SK-N-SH (cell line): ENCODE data around the gene KCND3. TPM values are rescaled to one million over a fixed set of nuclear protein-coding genes. Genes with fewer than 3 reads are reported as not detected.

Source experiments
- CTCF ChIA-PET: fragments of 300-600, 350-600 bp; formaldehyde crosslinking; extraction: SDS; loops from one replicate; lab custom pipeline; 2021; lab: Yijun Ruan, JAX
- POLR2A ChIA-PET: fragments of 350-600 bp; sonication (Branson Sonifier 250); formaldehyde crosslinking; extraction: SDS; loops from one replicate; lab custom pipeline; 2020; ENCODE audit warnings: antibody characterized with exemption, inconsistent platforms; lab: Yijun Ruan, JAX
- DNase-seq: peaks from one replicate; pipeline ENCODE4 v3.0.0; 2012
- H2AFZ ChIP-seq: fragments of 200-600 bp; sonication (generic); 2 replicates; pipeline ENCODE4 v1.8.1; 2016; ENCODE audit warnings: antibody characterized with exemption, mild to moderate bottlenecking, low read depth
- H3F3A ChIP-seq: fragments of 200-600 bp; sonication (generic); replicated peaks from 2 replicates; pipeline ENCODE3; 2016; ENCODE audit warnings: antibody characterized with exemption, mild to moderate bottlenecking; ENCODE audit not compliant: insufficient read depth
- H3K27ac ChIP-seq, 2 experiments: fragments of 200-500 bp in 1 of 2; fragments of 200-600 bp in 1 of 2; sonication (Bioruptor generic) in 1 of 2; sonication (generic), shearing (Covaris generic) in 1 of 2; 2 replicates each; pipeline versions ENCODE4 v1.5.1 to v1.6.1; 2014 to 2016; ENCODE audit warnings: low read depth in 2 of 2, inconsistent platforms in 1 of 2, low read length in 1 of 2, mild to moderate bottlenecking in 1 of 2, mixed read lengths in 1 of 2
- H3K27me3 ChIP-seq: fragments of 200-600 bp; sonication (generic), shearing (Covaris generic); 2 replicates; pipeline ENCODE4 v1.6.1; 2016; ENCODE audit warnings: mixed run types; ENCODE audit not compliant: insufficient read depth
- H3K36me3 ChIP-seq, 2 experiments: fragments of 200-500 bp in 1 of 2; fragments of 200-600 bp in 1 of 2; sonication (Bioruptor generic) in 1 of 2; sonication (generic) in 1 of 2; replicated peaks in 1 of 2; 2 replicates each; pipeline versions ENCODE3 to v1.5.1; 2014 to 2016; ENCODE audit warnings: low read length in 1 of 2, mild to moderate bottlenecking in 1 of 2; ENCODE audit not compliant: insufficient read depth in 2 of 2, control insufficient read depth in 1 of 2
- H3K4me1 ChIP-seq, 2 experiments: fragments of 200-500 bp in 1 of 2; fragments of 200-600 bp in 1 of 2; sonication (Bioruptor generic) in 1 of 2; sonication (generic), shearing (Covaris generic) in 1 of 2; 2 replicates each; pipeline versions ENCODE4 v1.5.1 to v1.6.1; 2014 to 2016; ENCODE audit warnings: low read depth in 1 of 2, low read length in 1 of 2, mixed run types in 1 of 2; ENCODE audit not compliant: insufficient read depth in 2 of 2, control insufficient read depth in 1 of 2
- H3K4me2 ChIP-seq: fragments of 200-600 bp; sonication (generic), shearing (Covaris generic); 2 replicates; pipeline ENCODE4 v1.6.1; 2017; ENCODE audit warnings: mixed run types
- H3K4me3 ChIP-seq, 2 experiments: fragments of 200-500 bp in 1 of 2; fragments of 200-600 bp in 1 of 2; sonication (Bioruptor generic) in 1 of 2; sonication (generic), shearing (Covaris generic) in 1 of 2; 2 replicates each; pipeline versions ENCODE4 v1.5.1 to v1.8.1; 2014 to 2016; ENCODE audit warnings: low read depth in 2 of 2, inconsistent platforms in 1 of 2, low read length in 1 of 2, mild to moderate bottlenecking in 1 of 2, mixed read lengths in 1 of 2, moderate library complexity in 1 of 2
- H3K79me2 ChIP-seq: fragments of 200-600 bp; sonication (generic); 2 replicates; pipeline ENCODE4 v1.8.1; 2017; ENCODE audit warnings: mild to moderate bottlenecking; ENCODE audit not compliant: insufficient read depth
- H3K9ac ChIP-seq: fragments of 200-600 bp; sonication (generic); 2 replicates; pipeline ENCODE4 v1.6.1; 2017; ENCODE audit warnings: mixed run types
- H3K9me2 ChIP-seq: fragments of 200-600 bp; sonication (generic); 2 replicates; pipeline ENCODE4 v1.6.1; 2017; ENCODE audit warnings: mixed run types
- H3K9me3 ChIP-seq: fragments of 200-600 bp; sonication (generic); 2 replicates; pipeline ENCODE4 v1.6.1; 2017; ENCODE audit warnings: mixed run types, mild to moderate bottlenecking, moderate library complexity
- H4K20me1 ChIP-seq: fragments of 200-600 bp; sonication (generic); 2 replicates; pipeline ENCODE4 v1.6.1; 2017; ENCODE audit warnings: mild to moderate bottlenecking, mixed run types; ENCODE audit not compliant: insufficient read depth
- CHD2 ChIP-seq: fragments of 150-350 bp; IDR thresholded peaks from 2 replicates; pipeline ENCODE4 v1.6.1; 2018; ENCODE audit warnings: low read length; ENCODE audit not compliant: partially characterized antibody
- EP300 ChIP-seq, 2 experiments: IDR thresholded peaks; 2 replicates each; pipeline versions ENCODE4 v1.4.0 to v1.6.1; 2012; ENCODE audit warnings: borderline replicate concordance in 1 of 2, low read depth in 1 of 2, low read length in 1 of 2
- FOSL2 ChIP-seq: IDR thresholded peaks from 2 replicates; pipeline ENCODE4 v1.4.0; 2012; ENCODE audit warnings: low read depth, mild to moderate bottlenecking, moderate library complexity, borderline replicate concordance
- MXI1 ChIP-seq: IDR thresholded peaks from 2 replicates; pipeline ENCODE4 v1.6.1; 2012; ENCODE audit warnings: mild to moderate bottlenecking, low read depth, low read length, improper control_type of control experiment
- POLR2AphosphoS5 ChIP-seq: IDR thresholded peaks from 2 replicates; pipeline ENCODE4 v1.6.1; 2012; ENCODE audit warnings: low read depth, low read length
- RAD21 ChIP-seq: IDR thresholded peaks from 2 replicates; pipeline ENCODE4 v1.6.1; 2012; ENCODE audit warnings: mild to moderate bottlenecking, low read length
- RCOR1 ChIP-seq: fragments of 150-350 bp; IDR thresholded peaks from 2 replicates; pipeline ENCODE4 v1.6.1; 2017; ENCODE audit warnings: antibody characterized with exemption, low read length
- SMC3 ChIP-seq: IDR thresholded peaks from 2 replicates; pipeline ENCODE4 v1.6.1; 2012; ENCODE audit warnings: low read depth, low read length, improper control_type of control experiment
- TAF1 ChIP-seq: IDR thresholded peaks from 2 replicates; pipeline ENCODE4 v1.6.1; 2012; ENCODE audit warnings: low read depth, mild to moderate bottlenecking, low read length, moderate library complexity, borderline replicate concordance
- TEAD4 ChIP-seq: IDR thresholded peaks from 2 replicates; pipeline ENCODE4 v1.4.0; 2012; ENCODE audit warnings: mild to moderate bottlenecking, borderline replicate concordance; ENCODE audit not compliant: insufficient read depth
- WGBS: methylation state at CpG from one replicate; pipeline ENCODE4 v1.1.6; 2017; ENCODE audit warnings: low lambda C conversion rate; 5-methylcytosine and 5-hydroxymethylcytosine counted together
- polyA plus RNA-seq, 3 experiments: library from polyadenylated mRNA; depleted of rRNA; stranded (reverse); fragments of >200 nt; gene quantifications; 2 replicates each; pipeline ENCODE4 v1.2.3, GENCODE V29; 2012
- TF ChIP-seq, protein P1 (sequence below): fragments of 150-350 bp; IDR thresholded peaks from 2 replicates; pipeline ENCODE4 v1.6.1; 2017; ENCODE audit warnings: antibody characterized with exemption, low read length, low read depth, borderline replicate concordance
- TF ChIP-seq, protein P2 (sequence below): fragments of 200-600 bp; sonication (generic); IDR thresholded peaks from 2 replicates; pipeline ENCODE4 v1.6.1; 2017; ENCODE audit warnings: antibody characterized with exemption, mild to moderate bottlenecking, moderate library complexity
- TF ChIP-seq, protein P3 (sequence below): IDR thresholded peaks from 2 replicates; pipeline ENCODE4 v1.6.1; 2012; ENCODE audit warnings: mild to moderate bottlenecking, low read depth, low read length, moderate library complexity

Gene KCND3
- polyA plus RNA-seq, 1 of the 3 experiments (the other 2 are of a cell fraction): not detected

DNA sequence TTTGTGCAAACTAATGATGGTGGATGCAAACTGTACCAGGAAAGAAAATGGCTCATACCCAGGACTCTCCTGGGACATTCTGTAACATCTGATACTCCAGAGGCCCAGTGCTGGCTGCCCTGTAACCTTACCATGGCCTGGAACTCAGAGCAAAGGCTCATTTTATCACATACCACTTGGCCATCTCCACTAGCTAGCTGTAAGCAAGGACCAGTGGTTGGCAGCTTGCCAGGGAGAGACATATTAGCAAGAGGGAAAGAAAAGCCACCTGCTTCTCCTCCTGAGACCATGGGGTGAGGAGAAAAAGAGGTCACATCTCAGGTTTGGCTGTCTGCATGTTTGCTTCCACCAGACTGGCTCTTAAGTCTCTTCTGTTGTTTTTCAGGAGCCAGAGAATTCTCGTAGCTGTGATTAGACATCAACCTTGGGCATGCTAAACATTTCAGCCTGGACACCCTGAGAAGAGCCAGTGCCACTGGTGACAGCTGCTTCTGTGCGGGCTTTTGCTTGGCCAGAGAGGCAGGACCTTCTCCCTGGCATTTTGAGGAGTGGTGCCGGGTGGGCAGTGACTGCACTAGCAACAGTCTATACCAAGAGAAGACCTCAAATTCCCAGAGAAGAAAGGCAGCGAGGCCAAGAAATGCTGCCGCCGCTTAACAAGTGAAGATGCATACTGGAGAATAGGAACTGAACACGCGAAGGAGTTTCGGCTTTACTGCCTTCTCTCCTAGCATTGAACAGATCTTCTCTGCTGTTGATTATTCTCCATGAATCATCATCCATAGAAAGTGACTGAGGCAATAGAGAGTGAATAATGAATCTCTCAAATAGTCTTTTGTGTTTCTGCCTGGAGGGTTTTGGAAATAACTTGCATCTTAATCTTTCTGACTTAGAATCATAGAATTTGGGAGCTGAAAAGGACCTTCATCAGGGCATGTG, 243.5 kb downstream of the KCND3 start:
- TF ChIP-seq POLR2AphosphoS5: no peak
- no peak for TF ChIP-seq MXI1
- TF ChIP-seq RCOR1: no peak
- no peak for TF ChIP-seq TAF1
- no peak for TF ChIP-seq RAD21
- no peak for TF ChIP-seq EP300 (IDR thresholded peaks at IDR 0.05; ENCODE audit: borderline replicate concordance in 1 of 2, low read depth in 1 of 2, low read length in 1 of 2)
- TF ChIP-seq CHD2: no peak
- TF ChIP-seq, protein P1, sequence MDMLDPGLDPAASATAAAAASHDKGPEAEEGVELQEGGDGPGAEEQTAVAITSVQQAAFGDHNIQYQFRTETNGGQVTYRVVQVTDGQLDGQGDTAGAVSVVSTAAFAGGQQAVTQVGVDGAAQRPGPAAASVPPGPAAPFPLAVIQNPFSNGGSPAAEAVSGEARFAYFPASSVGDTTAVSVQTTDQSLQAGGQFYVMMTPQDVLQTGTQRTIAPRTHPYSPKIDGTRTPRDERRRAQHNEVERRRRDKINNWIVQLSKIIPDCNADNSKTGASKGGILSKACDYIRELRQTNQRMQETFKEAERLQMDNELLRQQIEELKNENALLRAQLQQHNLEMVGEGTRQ: no peak
- TF ChIP-seq TEAD4: no peak
- TF ChIP-seq, protein P2, sequence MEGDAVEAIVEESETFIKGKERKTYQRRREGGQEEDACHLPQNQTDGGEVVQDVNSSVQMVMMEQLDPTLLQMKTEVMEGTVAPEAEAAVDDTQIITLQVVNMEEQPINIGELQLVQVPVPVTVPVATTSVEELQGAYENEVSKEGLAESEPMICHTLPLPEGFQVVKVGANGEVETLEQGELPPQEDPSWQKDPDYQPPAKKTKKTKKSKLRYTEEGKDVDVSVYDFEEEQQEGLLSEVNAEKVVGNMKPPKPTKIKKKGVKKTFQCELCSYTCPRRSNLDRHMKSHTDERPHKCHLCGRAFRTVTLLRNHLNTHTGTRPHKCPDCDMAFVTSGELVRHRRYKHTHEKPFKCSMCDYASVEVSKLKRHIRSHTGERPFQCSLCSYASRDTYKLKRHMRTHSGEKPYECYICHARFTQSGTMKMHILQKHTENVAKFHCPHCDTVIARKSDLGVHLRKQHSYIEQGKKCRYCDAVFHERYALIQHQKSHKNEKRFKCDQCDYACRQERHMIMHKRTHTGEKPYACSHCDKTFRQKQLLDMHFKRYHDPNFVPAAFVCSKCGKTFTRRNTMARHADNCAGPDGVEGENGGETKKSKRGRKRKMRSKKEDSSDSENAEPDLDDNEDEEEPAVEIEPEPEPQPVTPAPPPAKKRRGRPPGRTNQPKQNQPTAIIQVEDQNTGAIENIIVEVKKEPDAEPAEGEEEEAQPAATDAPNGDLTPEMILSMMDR: no peak
- TF ChIP-seq SMC3: no peak
- TF ChIP-seq, protein P3, sequence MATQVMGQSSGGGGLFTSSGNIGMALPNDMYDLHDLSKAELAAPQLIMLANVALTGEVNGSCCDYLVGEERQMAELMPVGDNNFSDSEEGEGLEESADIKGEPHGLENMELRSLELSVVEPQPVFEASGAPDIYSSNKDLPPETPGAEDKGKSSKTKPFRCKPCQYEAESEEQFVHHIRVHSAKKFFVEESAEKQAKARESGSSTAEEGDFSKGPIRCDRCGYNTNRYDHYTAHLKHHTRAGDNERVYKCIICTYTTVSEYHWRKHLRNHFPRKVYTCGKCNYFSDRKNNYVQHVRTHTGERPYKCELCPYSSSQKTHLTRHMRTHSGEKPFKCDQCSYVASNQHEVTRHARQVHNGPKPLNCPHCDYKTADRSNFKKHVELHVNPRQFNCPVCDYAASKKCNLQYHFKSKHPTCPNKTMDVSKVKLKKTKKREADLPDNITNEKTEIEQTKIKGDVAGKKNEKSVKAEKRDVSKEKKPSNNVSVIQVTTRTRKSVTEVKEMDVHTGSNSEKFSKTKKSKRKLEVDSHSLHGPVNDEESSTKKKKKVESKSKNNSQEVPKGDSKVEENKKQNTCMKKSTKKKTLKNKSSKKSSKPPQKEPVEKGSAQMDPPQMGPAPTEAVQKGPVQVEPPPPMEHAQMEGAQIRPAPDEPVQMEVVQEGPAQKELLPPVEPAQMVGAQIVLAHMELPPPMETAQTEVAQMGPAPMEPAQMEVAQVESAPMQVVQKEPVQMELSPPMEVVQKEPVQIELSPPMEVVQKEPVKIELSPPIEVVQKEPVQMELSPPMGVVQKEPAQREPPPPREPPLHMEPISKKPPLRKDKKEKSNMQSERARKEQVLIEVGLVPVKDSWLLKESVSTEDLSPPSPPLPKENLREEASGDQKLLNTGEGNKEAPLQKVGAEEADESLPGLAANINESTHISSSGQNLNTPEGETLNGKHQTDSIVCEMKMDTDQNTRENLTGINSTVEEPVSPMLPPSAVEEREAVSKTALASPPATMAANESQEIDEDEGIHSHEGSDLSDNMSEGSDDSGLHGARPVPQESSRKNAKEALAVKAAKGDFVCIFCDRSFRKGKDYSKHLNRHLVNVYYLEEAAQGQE: no peak
- no peak for TF ChIP-seq FOSL2
- Histone ChIP-seq H3F3A (no peaks in the 10 kb centered on the region), H3K4me1 (peaks cover 0 to 15% of the 10 kb centered on the region in 2 experiments; a peak in 1 of 4 replicates), H3K36me3 (no peaks in the 10 kb centered on the region), H3K27me3 (no peaks in the 10 kb centered on the region), H3K9me3 (no peaks in the 10 kb centered on the region), H3K4me2 (no peak overlapping the region), H3K9ac (no peak overlapping the region), H2AFZ (no peak overlapping the region), H3K79me2 (no peaks in the 10 kb centered on the region), H4K20me1 (no peaks in the 10 kb centered on the region), H3K9me2 (no peaks in the 10 kb centered on the region), H3K27ac (no peak overlapping the region), H3K4me3 (no peak overlapping the region)
- DNase-seq: no peak
- ChIA-PET POLR2A (no interaction called here), CTCF (interaction anchor here (0.7 to 8.3 kb wide), 5 partner anchors 10 to 238 kb away, joined by 3 to 72 read pairs (median 13); partner anchors contain the start of gene DDX20)
- WGBS: 94% methylated on average over 9 of the region's 9 CpGs
